Ishikawa (cell line): ENCODE results near the gene CTNND2.

Source experiments
- CEBPB ChIP-seq: IDR thresholded peaks from 2 replicates; pipeline ENCODE4 v1.6.1; 2012
- CREB1 ChIP-seq: IDR thresholded peaks from 2 replicates; pipeline ENCODE4 v1.6.1; 2012; ENCODE audit warnings: low read depth
- EGR1 ChIP-seq: IDR thresholded peaks from 2 replicates; pipeline ENCODE4 v1.6.1; 2012
- EP300 ChIP-seq: IDR thresholded peaks from 2 replicates; pipeline ENCODE4 v1.6.1; 2012; ENCODE audit warnings: borderline replicate concordance
- FOXM1 ChIP-seq: IDR thresholded peaks from 2 replicates; pipeline ENCODE4 v1.6.1; 2012; ENCODE audit warnings: low read depth, borderline replicate concordance
- NFIC ChIP-seq: IDR thresholded peaks from 2 replicates; pipeline ENCODE4 v1.6.1; 2012
- RAD21 ChIP-seq: IDR thresholded peaks from 2 replicates; pipeline ENCODE4 v1.6.1; 2012; ENCODE audit warnings: low read depth
- REST ChIP-seq: IDR thresholded peaks from 2 replicates; pipeline ENCODE4 v1.6.1; 2012; ENCODE audit warnings: low read depth, mild to moderate bottlenecking
- TAF1 ChIP-seq: IDR thresholded peaks from 2 replicates; pipeline ENCODE4 v1.6.1; 2012; ENCODE audit warnings: low read depth, mild to moderate bottlenecking
- TEAD4 ChIP-seq: IDR thresholded peaks from 2 replicates; pipeline ENCODE4 v1.6.1; 2012
- YY1 ChIP-seq: IDR thresholded peaks from 2 replicates; pipeline ENCODE4 v1.6.1; 2012; ENCODE audit warnings: low read depth
- ZBTB7A ChIP-seq: IDR thresholded peaks from 2 replicates; pipeline ENCODE4 v1.6.1; 2012; ENCODE audit warnings: low read depth
- TF ChIP-seq, protein P1 (sequence below): IDR thresholded peaks from 2 replicates; pipeline ENCODE4 v1.6.1; 2012

DNA sequence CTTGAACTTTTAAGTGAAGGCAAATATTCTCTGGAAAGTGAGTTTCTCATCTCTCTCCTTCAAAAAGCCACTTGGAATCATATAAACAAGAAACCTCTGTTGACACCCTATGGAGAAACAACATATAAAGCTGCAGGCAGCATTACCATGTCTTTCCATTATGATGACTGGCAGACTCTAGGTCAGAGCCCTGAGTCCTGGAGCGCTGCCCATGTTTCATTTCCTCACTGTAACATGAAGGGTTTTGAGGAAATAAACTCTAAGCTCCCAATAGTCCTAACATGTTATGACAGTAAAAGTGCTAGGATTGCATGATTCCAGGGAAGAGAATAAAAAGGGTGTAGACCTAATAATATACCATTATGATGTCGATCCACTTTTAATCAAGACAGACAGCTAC, 220.6 kb downstream of the CTNND2 start:
- no peak for TF ChIP-seq REST
- TF ChIP-seq, protein P1, sequence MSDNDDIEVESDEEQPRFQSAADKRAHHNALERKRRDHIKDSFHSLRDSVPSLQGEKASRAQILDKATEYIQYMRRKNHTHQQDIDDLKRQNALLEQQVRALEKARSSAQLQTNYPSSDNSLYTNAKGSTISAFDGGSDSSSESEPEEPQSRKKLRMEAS = no peak
- TF ChIP-seq CREB1 = no peak
- TF ChIP-seq EP300 = no peak
- no peak for TF ChIP-seq YY1
- no peak for TF ChIP-seq RAD21
- TF ChIP-seq FOXM1 = no peak
- no peak for TF ChIP-seq EGR1
- no peak for TF ChIP-seq TAF1
- TF ChIP-seq TEAD4 = no peak
- no peak for TF ChIP-seq CEBPB
- TF ChIP-seq NFIC = no peak
- TF ChIP-seq ZBTB7A = no peak
